ENCODE results near the gene CAMSAP1.

Gene CAMSAP1

DNA sequence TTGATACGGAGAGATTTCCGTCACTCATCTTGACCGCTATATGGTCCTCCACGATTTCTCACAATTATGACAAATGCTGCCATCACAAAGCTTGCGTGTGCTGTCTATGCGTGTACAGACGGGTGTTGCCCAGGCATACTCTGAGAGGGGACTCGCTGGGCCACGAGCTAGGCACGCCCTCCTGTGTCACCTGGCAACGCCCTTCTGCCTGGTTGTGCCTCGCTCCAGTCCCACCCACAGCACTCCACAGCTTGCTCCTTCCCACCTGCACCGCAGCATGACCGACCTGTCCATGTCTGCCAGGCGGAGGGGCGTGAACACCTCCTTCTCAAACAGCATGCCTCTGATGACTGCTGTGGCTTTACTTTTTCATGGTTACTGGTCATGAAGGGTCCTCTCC is 55.6 kb downstream of the CAMSAP1 start:
- Histone ChIP-seq H3K9me3 (no peaks in the 10 kb centered on the region), H3K4me3 (no peak overlapping the region), H3K36me3 (replicated peaks) (peaks cover 9% of the 10 kb centered on the region), H3K27me3 (ENCODE audit: low read depth) (no peaks in the 10 kb centered on the region), H3K4me1 (no peaks in the 10 kb centered on the region)
- in situ Hi-C loops (cut with MboI; ENCODE audit: low sequenced_read_pairs): no loop called here
- no peak for DNase-seq (ENCODE audit: low spot score in 2 of 2)

DNA sequence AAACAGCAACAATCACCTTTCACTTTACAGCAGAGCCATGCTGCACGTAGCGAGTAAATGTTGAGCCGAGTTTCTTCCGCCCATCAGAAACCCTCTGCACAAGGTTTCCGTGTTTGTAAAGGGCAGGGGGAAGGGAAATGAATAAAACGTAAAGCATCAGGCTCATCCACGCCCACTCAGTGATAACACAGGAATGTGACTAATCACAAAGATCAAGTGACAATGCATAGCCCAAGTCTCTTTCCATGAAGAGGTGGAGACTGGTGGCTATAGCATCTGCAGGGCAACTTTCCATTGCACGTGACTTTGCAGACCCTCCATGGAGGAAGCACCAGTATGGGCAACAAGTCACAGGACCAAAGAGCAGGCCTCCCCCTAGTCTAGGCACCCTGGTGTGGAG is 56.6 kb downstream of the CAMSAP1 start:
- Histone ChIP-seq H3K27me3 (ENCODE audit: low read depth) (no peaks in the 10 kb centered on the region), H3K9me3 (no peaks in the 10 kb centered on the region), H3K36me3 (replicated peaks) (peaks cover 4% of the 10 kb centered on the region; the same call in 1 of the 2 replicates), H3K4me3 (no peak overlapping the region), H3K4me1 (no peaks in the 10 kb centered on the region)
- DNase-seq (ENCODE audit: low spot score in 2 of 2): no peak
- in situ Hi-C loops (cut with MboI; ENCODE audit: low sequenced_read_pairs): no loop called here

DNA sequence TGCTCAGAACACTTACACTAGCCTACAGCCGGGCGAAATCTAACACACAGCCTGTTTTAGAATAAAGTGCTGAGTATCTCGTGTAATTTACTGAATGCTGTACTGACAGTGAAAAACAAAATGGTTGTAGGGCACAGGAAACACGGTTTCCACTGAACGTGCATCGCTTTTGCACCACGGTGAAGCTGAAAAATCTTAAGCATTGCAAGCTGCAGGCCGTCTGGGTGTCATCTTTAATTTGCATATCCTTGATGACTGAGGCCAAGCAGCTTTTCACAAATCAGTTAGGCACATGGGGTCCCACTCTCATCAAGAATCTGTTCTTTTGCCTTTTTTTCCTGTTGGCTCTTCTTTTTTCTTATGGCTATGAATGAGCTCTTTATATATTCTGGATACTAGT is 58.2 kb downstream of the CAMSAP1 start:
- Histone ChIP-seq H3K4me3 (no peak overlapping the region), H3K9me3 (no peaks in the 10 kb centered on the region), H3K4me1 (no peaks in the 10 kb centered on the region), H3K27me3 (ENCODE audit: low read depth) (no peaks in the 10 kb centered on the region), H3K36me3 (replicated peaks) (peaks cover 8% of the 10 kb centered on the region; the same call in 1 of the 2 replicates)
- in situ Hi-C loops (cut with MboI; ENCODE audit: low sequenced_read_pairs): no loop called here
- no peak for DNase-seq (ENCODE audit: low spot score in 2 of 2)

DNA sequence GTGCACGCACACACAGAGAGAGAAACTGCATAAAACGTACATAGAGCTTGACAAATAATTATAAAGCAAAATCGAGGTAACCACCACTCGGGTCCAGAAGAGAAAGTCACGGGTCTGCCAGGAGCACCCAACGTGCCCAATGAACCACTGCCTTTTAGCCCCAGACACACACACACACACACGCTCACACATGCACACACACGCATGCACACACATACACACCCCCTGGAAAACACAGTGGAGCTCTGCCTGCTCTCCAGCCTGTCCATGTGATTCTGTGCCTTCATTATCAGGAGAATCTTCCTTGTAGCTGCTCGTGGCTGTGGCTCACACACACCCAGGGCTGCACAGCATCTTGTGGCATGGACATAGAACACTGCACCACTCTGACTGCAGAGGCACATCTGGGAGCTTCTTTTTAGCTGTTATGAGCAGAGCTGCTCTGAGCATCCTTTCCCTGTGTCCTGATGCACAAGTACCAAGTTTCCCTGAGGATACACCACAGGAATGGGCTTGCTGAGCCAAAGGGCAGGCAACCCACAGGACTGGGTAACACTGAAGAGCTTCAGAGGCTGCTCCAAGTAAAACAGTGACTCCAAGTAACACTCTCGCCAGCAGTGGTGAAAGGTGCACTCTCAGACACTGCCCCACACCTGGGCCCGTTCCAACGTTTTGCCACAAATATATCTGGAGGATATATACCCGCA is 58.9 kb downstream of the CAMSAP1 start:
- Histone ChIP-seq H3K4me3 (no peak overlapping the region), H3K9me3 (no peaks in the 10 kb centered on the region), H3K36me3 (replicated peaks) (peaks cover 8% of the 10 kb centered on the region; the same call in 1 of the 2 replicates), H3K4me1 (no peaks in the 10 kb centered on the region), H3K27me3 (ENCODE audit: low read depth) (no peaks in the 10 kb centered on the region)
- in situ Hi-C loops (cut with MboI; ENCODE audit: low sequenced_read_pairs): no loop called here
- DNase-seq (ENCODE audit: low spot score in 2 of 2): no peak

DNA sequence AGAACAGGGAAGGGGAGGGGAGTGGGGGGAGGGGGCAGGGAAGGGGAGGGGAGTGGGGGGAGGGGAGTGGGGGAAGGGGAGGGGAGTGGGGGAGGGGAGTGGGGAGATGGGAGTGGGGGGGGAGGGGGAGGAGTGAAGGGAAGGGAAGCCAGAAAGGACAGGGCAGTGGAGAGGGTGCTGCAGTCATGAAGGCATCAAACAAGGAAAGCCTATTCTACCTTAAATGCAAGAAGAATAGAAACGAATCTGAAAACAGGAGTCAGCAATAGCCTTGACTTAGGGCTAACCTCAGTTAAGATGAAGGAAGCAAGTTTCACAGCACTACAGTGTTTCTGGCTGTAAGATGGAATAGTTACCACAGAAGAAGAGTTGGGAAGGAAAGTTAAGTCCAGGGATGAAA is 59.5 kb downstream of the CAMSAP1 start:
- Histone ChIP-seq H3K4me3 (no peak overlapping the region), H3K27me3 (ENCODE audit: low read depth) (no peaks in the 10 kb centered on the region), H3K4me1 (no peaks in the 10 kb centered on the region), H3K9me3 (no peaks in the 10 kb centered on the region), H3K36me3 (replicated peaks) (peaks cover 8% of the 10 kb centered on the region; the same call in 1 of the 2 replicates)
- no peak for DNase-seq (ENCODE audit: low spot score in 2 of 2)
- in situ Hi-C loops (cut with MboI; ENCODE audit: low sequenced_read_pairs): no loop called here

DNA sequence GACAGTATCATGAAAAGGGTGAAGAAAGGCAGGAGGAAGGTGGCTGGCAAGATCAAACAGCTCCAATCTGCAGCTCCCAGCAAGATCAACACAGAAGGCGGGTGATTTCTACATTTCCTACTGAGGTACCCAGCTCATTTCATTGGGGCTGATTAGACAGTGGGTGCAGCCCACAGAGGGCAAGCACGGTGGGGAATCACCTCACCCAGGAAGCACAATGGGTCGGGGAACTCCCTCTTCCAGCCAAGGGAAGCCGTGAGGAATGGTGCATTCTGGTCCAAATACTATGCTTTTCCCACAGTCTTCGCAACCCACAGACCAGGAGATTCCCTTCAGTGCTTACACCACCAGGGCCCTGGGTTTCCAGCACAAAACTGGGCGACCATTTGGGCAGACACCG is 66.8 kb downstream of the CAMSAP1 start:
- H3K27me3 ChIP-seq (ENCODE audit: low read depth): no peaks in the 10 kb centered on the region
- no peaks in the 10 kb centered on the region for H3K9me3 ChIP-seq
- 0 out of 2 replicates have a peak, but pooled peaks cover 4% of the 10 kb centered on the region for H3K36me3 ChIP-seq (replicated peaks)
- no peak overlapping the region for H3K4me3 ChIP-seq
- no peaks in the 10 kb centered on the region for H3K4me1 ChIP-seq
- in situ Hi-C loops (cut with MboI; ENCODE audit: low sequenced_read_pairs): no loop called here
- DNase-seq (ENCODE audit: low spot score in 2 of 2): no peak

DNA sequence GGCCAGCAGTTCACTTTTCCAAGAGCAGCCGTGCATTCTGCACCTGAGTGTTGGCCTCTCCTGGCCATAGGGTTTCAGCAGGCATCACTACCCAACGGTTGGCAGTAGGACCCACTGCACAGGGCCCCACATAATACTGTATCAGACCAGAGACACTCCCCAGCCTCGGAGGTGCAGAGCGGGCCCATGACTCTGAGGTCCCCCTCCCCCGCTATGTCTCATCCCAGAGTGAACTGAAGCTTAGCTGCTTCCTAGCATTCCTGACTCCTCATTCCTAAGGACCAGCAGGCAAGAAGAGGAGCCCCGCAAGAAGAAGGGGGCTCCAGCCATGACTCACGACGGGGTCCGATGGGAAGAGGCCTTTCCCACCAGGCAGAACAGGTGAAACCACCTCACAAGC is 67.2 kb downstream of the CAMSAP1 start:
- H3K4me3 ChIP-seq: no peak overlapping the region
- 0 out of 2 replicates have a peak, but pooled peaks cover under 1% of the 10 kb centered on the region for H3K36me3 ChIP-seq (replicated peaks)
- DNase-seq (ENCODE audit: low spot score in 2 of 2): no peak
- H3K27me3 ChIP-seq (ENCODE audit: low read depth): no peaks in the 10 kb centered on the region
- H3K9me3 ChIP-seq: no peaks in the 10 kb centered on the region
- H3K4me1 ChIP-seq: no peaks in the 10 kb centered on the region
- in situ Hi-C loops (cut with MboI; ENCODE audit: low sequenced_read_pairs): no loop called here

DNA sequence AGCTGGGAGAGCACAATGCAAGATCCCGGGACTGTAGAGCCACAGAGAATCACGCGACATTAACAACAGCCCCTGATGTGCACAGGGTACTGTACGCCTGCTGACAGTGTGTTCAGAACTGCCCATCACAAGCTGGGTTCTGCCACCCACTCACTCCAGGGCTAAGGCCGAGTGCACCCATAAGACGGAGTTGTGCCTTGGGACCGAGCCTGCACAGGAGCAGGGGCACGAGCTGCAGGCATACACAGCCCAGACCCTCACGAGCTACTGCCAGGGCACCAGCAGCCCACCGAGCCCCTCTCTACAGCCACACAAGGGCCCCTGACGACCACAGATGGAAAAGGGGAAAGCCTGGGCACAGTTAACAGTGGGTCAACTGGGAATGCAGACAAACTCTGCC is 67.8 kb downstream of the CAMSAP1 start:
- Histone ChIP-seq H3K36me3 (replicated peaks) (no peaks in the 10 kb centered on the region), H3K4me1 (no peaks in the 10 kb centered on the region), H3K27me3 (ENCODE audit: low read depth) (no peaks in the 10 kb centered on the region), H3K9me3 (no peaks in the 10 kb centered on the region), H3K4me3 (no peak overlapping the region)
- DNase-seq (ENCODE audit: low spot score in 2 of 2): no peak
- in situ Hi-C loops (cut with MboI; ENCODE audit: low sequenced_read_pairs): no loop called here

DNA sequence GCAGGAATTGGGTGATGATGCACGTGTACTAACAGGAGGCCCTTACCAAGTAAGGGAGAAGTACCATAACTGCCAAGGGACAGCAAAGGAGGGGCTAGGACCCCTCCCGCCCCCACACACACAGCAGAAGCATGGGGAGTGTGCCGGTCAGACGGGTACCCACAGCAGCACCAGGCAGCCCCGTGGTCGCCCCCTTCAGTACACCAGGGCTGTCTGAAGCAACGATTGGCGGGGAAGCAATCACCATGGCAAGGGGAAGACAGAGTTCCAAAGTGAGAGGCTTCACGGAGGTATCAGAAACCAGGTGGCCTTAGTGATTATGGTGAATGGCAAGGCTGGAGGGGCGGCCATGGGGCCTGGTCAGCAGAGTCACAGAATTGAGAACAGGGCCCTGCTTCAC is 72.2 kb downstream of the CAMSAP1 start:
- in situ Hi-C loops (cut with MboI; ENCODE audit: low sequenced_read_pairs): no loop called here
- Histone ChIP-seq H3K36me3 (replicated peaks) (no peaks in the 10 kb centered on the region), H3K27me3 (ENCODE audit: low read depth) (no peaks in the 10 kb centered on the region), H3K4me1 (no peaks in the 10 kb centered on the region), H3K4me3 (no peak overlapping the region), H3K9me3 (no peaks in the 10 kb centered on the region)
- DNase-seq (ENCODE audit: low spot score in 2 of 2): no peak

DNA sequence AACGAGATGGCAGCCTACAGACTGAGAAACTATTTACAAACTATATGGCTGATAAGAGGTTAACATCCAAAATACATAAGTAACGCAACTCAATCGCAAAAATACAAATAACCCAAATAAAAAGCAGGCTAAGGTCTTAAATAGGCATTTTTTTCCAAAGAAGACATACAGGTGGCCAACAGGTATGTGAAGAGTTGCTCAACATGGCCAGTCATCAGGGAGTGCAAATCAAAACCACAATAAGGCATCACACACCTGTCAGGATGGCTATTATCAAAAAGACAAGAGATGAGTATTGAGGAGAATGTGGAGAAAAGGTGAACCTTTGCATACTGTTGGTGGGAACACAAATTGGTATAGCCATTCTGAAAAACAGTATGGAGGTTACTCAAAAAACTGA is 73.5 kb downstream of the CAMSAP1 start:
- in situ Hi-C loops (cut with MboI; ENCODE audit: low sequenced_read_pairs): no loop called here
- no peak overlapping the region for H3K4me3 ChIP-seq
- H3K36me3 ChIP-seq (replicated peaks): no peaks in the 10 kb centered on the region

DNA sequence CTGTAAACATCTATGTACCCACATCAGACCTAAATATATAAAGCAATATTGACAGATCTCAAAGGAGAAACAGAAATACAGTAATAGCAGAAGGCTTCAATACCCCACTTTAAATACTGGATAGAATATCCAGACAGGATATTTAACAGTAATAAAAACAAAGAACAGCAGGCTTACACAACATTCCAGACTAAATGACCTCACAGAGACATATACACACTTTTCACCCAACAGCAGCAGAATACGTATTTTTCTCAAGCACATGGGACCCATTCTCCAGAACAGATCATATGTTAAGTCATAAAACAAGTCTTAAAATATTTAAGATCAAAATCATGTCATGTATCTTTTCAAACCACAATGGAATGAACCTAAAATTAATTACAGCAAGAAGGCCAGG is 76.8 kb downstream of the CAMSAP1 start:
- Histone ChIP-seq H3K9me3 (no peaks in the 10 kb centered on the region), H3K4me3 (no peak overlapping the region), H3K4me1 (no peaks in the 10 kb centered on the region), H3K27me3 (ENCODE audit: low read depth) (no peaks in the 10 kb centered on the region), H3K36me3 (replicated peaks) (no peaks in the 10 kb centered on the region)
- no peak for DNase-seq (ENCODE audit: low spot score in 2 of 2)
- in situ Hi-C loops (cut with MboI; ENCODE audit: low sequenced_read_pairs): no loop called here

More for the DNA sequence above, 73.5 kb downstream of the CAMSAP1 start:
- no peak for DNase-seq (ENCODE audit: low spot score in 2 of 2)
- Histone ChIP-seq H3K9me3 (no peaks in the 10 kb centered on the region), H3K4me1 (no peaks in the 10 kb centered on the region), H3K27me3 (ENCODE audit: low read depth) (no peaks in the 10 kb centered on the region)

DNA sequence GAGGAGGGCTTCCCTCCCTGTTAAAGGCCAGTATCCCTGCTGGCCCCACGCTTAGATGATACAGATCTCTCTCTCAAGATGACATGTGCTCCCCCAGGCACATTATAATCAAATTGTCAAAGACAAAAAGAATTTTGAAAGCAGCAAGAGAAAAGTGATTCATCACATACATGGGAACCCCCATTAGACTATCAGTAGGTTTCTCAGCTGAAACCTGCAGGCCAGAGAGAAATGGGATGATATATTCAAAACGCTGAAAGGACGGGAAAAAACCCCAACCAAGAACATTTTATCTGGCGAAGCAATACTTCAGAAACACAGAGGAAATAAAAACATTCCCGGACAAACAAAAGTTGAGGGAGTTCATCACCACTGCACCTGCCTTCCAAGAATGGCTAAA is 78.7 kb downstream of the CAMSAP1 start:
- no peaks in the 10 kb centered on the region for H3K27me3 ChIP-seq (ENCODE audit: low read depth)
- no peaks in the 10 kb centered on the region for H3K9me3 ChIP-seq
- no peak for DNase-seq (ENCODE audit: low spot score in 2 of 2)
- in situ Hi-C loops (cut with MboI; ENCODE audit: low sequenced_read_pairs): no loop called here
- H3K4me3 ChIP-seq: no peak overlapping the region
- peaks cover 10% of the 10 kb centered on the region for H3K36me3 ChIP-seq (replicated peaks)
- H3K4me1 ChIP-seq: no peaks in the 10 kb centered on the region

DNA sequence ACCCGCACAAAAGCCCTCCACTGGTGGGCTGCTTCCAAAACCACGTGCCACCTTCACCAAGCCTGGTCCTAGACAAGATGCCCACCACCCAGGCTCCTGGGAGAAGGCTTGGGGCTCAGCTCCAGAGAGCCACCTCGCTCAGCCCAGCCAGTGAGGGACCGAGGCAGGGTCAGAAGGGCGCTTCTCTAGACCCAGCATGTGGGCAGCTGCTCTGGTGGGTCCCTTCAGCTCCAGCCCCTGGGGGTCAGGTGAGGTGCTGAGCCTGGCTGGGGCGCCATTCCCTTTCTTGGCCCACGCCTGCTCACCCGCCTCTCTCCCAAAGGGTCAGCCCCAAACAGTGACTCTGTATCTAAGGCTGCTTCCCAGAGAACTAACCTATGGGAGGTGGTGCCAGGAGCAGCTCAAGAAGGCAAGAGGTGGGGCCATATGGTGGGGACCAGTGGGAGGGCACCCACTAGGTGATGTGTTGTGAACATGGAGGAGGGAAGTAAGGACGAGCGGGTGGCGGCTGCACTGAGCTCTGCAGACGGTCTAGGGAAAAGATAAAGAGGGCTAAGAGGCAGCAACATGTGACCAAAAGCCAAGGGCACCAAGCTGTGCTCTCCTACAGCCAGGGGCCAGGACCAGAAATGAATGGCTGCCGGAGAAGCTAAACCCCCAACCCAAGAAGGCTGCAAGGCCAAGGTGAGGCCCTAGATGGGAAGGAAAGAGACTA is 79.3 kb downstream of the CAMSAP1 start:
- no peak for DNase-seq (ENCODE audit: low spot score in 2 of 2)
- Histone ChIP-seq H3K9me3 (no peaks in the 10 kb centered on the region), H3K36me3 (replicated peaks) (peaks cover 16% of the 10 kb centered on the region), H3K27me3 (ENCODE audit: low read depth) (no peaks in the 10 kb centered on the region), H3K4me3 (no peak overlapping the region), H3K4me1 (no peaks in the 10 kb centered on the region)
- in situ Hi-C loops (cut with MboI; ENCODE audit: low sequenced_read_pairs): no loop called here

DNA sequence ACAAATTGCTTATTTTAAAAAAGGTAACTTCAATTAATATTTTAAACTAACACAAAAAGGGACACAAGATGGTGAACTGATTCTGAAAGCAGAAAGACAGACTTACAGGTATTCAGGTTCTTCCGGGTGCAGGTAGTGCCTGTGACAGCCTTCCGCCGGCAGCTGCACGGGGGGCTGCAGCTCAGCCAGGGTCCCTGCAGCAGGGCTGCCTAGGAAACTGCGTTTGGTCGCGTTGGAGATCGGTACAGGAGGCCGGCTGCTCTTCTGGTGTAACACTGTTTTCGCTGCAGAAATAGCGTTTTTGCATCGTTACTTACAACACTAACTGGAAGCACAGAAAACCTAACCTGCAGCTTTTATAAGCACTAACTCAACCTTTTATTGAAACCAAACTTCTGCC is 80.0 kb downstream of the CAMSAP1 start:
- H3K4me3 ChIP-seq: no peak overlapping the region

More for the DNA sequence above, 80.0 kb downstream of the CAMSAP1 start:
- Histone ChIP-seq H3K4me1 (no peaks in the 10 kb centered on the region), H3K27me3 (ENCODE audit: low read depth) (no peaks in the 10 kb centered on the region), H3K36me3 (replicated peaks) (peaks cover 23% of the 10 kb centered on the region), H3K9me3 (no peaks in the 10 kb centered on the region)
- in situ Hi-C loops (cut with MboI; ENCODE audit: low sequenced_read_pairs): no loop called here
- DNase-seq (ENCODE audit: low spot score in 2 of 2): no peak

Measured in HAP-1 (cell line).